ENCODE data around the gene TSPAN17.

TSPAN17 gene

GRCh38 chr5:176644878-176645670, 2.2 kb upstream of the TSPAN17 start:
- no peaks in the 10 kb centered on the region for H3K27me3 Mint-ChIP-seq
- H3K4me1 Mint-ChIP-seq, result peaks cover 48% of the 10 kb centered on the region
- H3K4me3 Mint-ChIP-seq, result peak overlapping the region in 1 of 2 donors; percentile 14
- ATAC-seq (no peak), DNase-seq (no peak)
- no peaks in the 10 kb centered on the region for H3K9me3 Mint-ChIP-seq
- H3K27ac Mint-ChIP-seq, result peak overlapping the region in 1 of 2 donors; percentile 20

GRCh38 chr5:176646049-176646706, 1.1 kb upstream of the TSPAN17 start:
- Mint-ChIP-seq H3K4me1 (peaks cover 51% of the 10 kb centered on the region), H3K4me3 (peak overlapping the region; percentile 92 to 93), H3K27me3 (no peaks in the 10 kb centered on the region), H3K27ac (peak overlapping the region; percentile 93 to 95), H3K9me3 (no peaks in the 10 kb centered on the region)
- DNase-seq, result no peak
- ATAC-seq, result no peak

- no peak for DNase-seq
- peak; percentile 33 for ATAC-seq
- Mint-ChIP-seq H3K4me3 (peak overlapping the region; percentile 92 to 93), H3K9me3 (no peaks in the 10 kb centered on the region), H3K27ac (peak overlapping the region; percentile 93 to 95), H3K27me3 (no peaks in the 10 kb centered on the region), H3K4me1 (peaks cover 56% of the 10 kb centered on the region)
Measured at GRCh38 chr5:176646707-176647029, 616 bp upstream of the TSPAN17 start.

- no peaks in the 10 kb centered on the region for H3K9me3 Mint-ChIP-seq
- DNase-seq (no peak), ATAC-seq (peak; percentile 0)
- peak overlapping the region; percentile 81 to 92 for H3K4me3 Mint-ChIP-seq
- H3K27me3 Mint-ChIP-seq, result no peaks in the 10 kb centered on the region
- peak overlapping the region; percentile 70 to 86 for H3K27ac Mint-ChIP-seq
- peaks cover 69% of the 10 kb centered on the region for H3K4me1 Mint-ChIP-seq
Measured at GRCh38 chr5:176647843-176648473, 674 bp downstream of the TSPAN17 start.

GRCh38 chr5:176648474-176649194, 1.4 kb downstream of the TSPAN17 start:
- Mint-ChIP-seq H3K9me3 (no peaks in the 10 kb centered on the region), H3K4me3 (peak overlapping the region; percentile 81 to 92), H3K27ac (peak overlapping the region; percentile 21 to 85), H3K27me3 (no peaks in the 10 kb centered on the region), H3K4me1 (peaks cover 76% of the 10 kb centered on the region)
- ATAC-seq (peak; percentile 6), DNase-seq (peak; percentile 27 to 39)

GRCh38 chr5:176650354-176650884, 3.1 kb downstream of the TSPAN17 start:
- no peaks in the 10 kb centered on the region for H3K9me3 Mint-ChIP-seq
- DNase-seq (no peak), ATAC-seq (no peak)
- no peaks in the 10 kb centered on the region for H3K27me3 Mint-ChIP-seq
- peaks cover 94% of the 10 kb centered on the region for H3K4me1 Mint-ChIP-seq
- peak overlapping the region in 1 of 2 donors; percentile 46 for H3K4me3 Mint-ChIP-seq
- peak overlapping the region in 1 of 2 donors; percentile 36 for H3K27ac Mint-ChIP-seq

- Mint-ChIP-seq H3K4me3 (peak overlapping the region in 1 of 2 donors; percentile 16), H3K4me1 (peaks cover 85% of the 10 kb centered on the region), H3K9me3 (no peaks in the 10 kb centered on the region), H3K27ac (no peak overlapping the region), H3K27me3 (no peaks in the 10 kb centered on the region)
- no peak for DNase-seq
- no peak for ATAC-seq
Measured at GRCh38 chr5:176651472-176651980, 4.2 kb downstream of the TSPAN17 start.

- no peak overlapping the region for H3K27ac Mint-ChIP-seq
- H3K27me3 Mint-ChIP-seq, result no peaks in the 10 kb centered on the region
- H3K9me3 Mint-ChIP-seq, result no peaks in the 10 kb centered on the region
- H3K4me3 Mint-ChIP-seq, result peak overlapping the region in 1 of 2 donors; percentile 22
- peaks cover 82% of the 10 kb centered on the region for H3K4me1 Mint-ChIP-seq
- ATAC-seq (no peak), DNase-seq (no peak)
Measured at GRCh38 chr5:176652136-176652535, 4.9 kb downstream of the TSPAN17 start.

- Mint-ChIP-seq H3K27me3 (no peaks in the 10 kb centered on the region), H3K27ac (peak overlapping the region; percentile 2 to 64), H3K4me1 (peaks cover 86% of the 10 kb centered on the region), H3K4me3 (peak overlapping the region; percentile 52 to 65), H3K9me3 (no peaks in the 10 kb centered on the region)
- ATAC-seq (peak; percentile 81), DNase-seq (peak; percentile 74 to 83)
Measured at GRCh38 chr5:176653401-176654385, 6.4 kb downstream of the TSPAN17 start.

- no peaks in the 10 kb centered on the region for H3K27me3 Mint-ChIP-seq
- DNase-seq (no peak), ATAC-seq (no peak)
- H3K9me3 Mint-ChIP-seq, result no peaks in the 10 kb centered on the region
- peak overlapping the region in 1 of 2 donors; percentile 29 for H3K4me3 Mint-ChIP-seq
- H3K4me1 Mint-ChIP-seq, result peaks cover 84% of the 10 kb centered on the region
- H3K27ac Mint-ChIP-seq, result peak overlapping the region in 1 of 2 donors; percentile 23
Measured at GRCh38 chr5:176654856-176655255, 7.6 kb downstream of the TSPAN17 start.

GRCh38 chr5:176656467-176656990, 9.2 kb downstream of the TSPAN17 start:
- ATAC-seq (no peak), DNase-seq (no peak)
- Mint-ChIP-seq H3K9me3 (no peaks in the 10 kb centered on the region), H3K4me3 (no peak overlapping the region), H3K4me1 (peaks cover 77% of the 10 kb centered on the region), H3K27me3 (no peaks in the 10 kb centered on the region), H3K27ac (no peak overlapping the region)

GRCh38 chr5:176658007-176658599, 10.8 kb downstream of the TSPAN17 start:
- no peaks in the 10 kb centered on the region for H3K27me3 Mint-ChIP-seq
- H3K4me3 Mint-ChIP-seq, result peak overlapping the region in 1 of 2 donors; percentile 62
- no peak overlapping the region for H3K27ac Mint-ChIP-seq
- no peaks in the 10 kb centered on the region for H3K9me3 Mint-ChIP-seq
- DNase-seq (peak; percentile 61 to 66), ATAC-seq (peak; percentile 62)
- peaks cover 61% of the 10 kb centered on the region for H3K4me1 Mint-ChIP-seq

GRCh38 chr5:176658817-176659511, 11.7 kb downstream of the TSPAN17 start:
- DNase-seq (no peak), ATAC-seq (peak; percentile 13)
- no peaks in the 10 kb centered on the region for H3K9me3 Mint-ChIP-seq
- H3K27ac Mint-ChIP-seq, result peak overlapping the region in 1 of 2 donors; percentile 8
- H3K4me1 Mint-ChIP-seq, result peaks cover 53% of the 10 kb centered on the region
- H3K4me3 Mint-ChIP-seq, result peak overlapping the region; percentile 62
- peaks cover 5% of the 10 kb centered on the region for H3K27me3 Mint-ChIP-seq

Measured in stimulated activated naive CD8-positive, alpha-beta T cell treated with anti-CD3 and anti-CD28 coated beads, Interleukin-15, amount 100 ng/mL, for 72 hours (primary cell).